Chondrocyte (in vitro differentiated cells): ENCODE results near the gene SLC6A19. TPM values are rescaled to one million over a fixed set of nuclear protein-coding genes. Genes with fewer than 3 reads are reported as not detected.

ENCODE experiments used
- DNase-seq: peaks from one replicate; pipeline ENCODE4 v3.0.0; 2021; ENCODE audit warnings: mixed read lengths, low spot score
- H3K27ac Mint-ChIP-seq: one replicate; pipeline ENCODE4 v1.8.0; 2021; ENCODE audit warnings: mild to moderate bottlenecking, moderate library complexity, mixed read lengths; ENCODE audit not compliant: unreplicated experiment
- H3K27me3 Mint-ChIP-seq: 2 replicates; pipeline ENCODE4 v1.8.0; 2021; ENCODE audit warnings: low read depth, mixed read lengths
- H3K36me3 Mint-ChIP-seq: 2 replicates; pipeline ENCODE4 v1.8.0; 2021; ENCODE audit warnings: low read depth, mixed read lengths
- H3K4me1 Mint-ChIP-seq: 2 replicates; pipeline ENCODE4 v1.8.0; 2021; ENCODE audit warnings: low read depth, mild to moderate bottlenecking, mixed read lengths
- H3K4me3 Mint-ChIP-seq: one replicate; pipeline ENCODE4 v1.8.0; 2021; ENCODE audit warnings: mild to moderate bottlenecking, moderate library complexity, mixed read lengths; ENCODE audit not compliant: unreplicated experiment
- H3K9me3 Mint-ChIP-seq: 2 replicates; pipeline ENCODE4 v1.8.0; 2021; ENCODE audit warnings: low read depth, mixed read lengths
- CTCF ChIP-seq: fragments of 200-600 bp; sonication (generic); IDR thresholded peaks from 2 replicates; pipeline ENCODE4 v1.5.0; 2021; ENCODE audit warnings: antibody characterized with exemption, mild to moderate bottlenecking, moderate library complexity
- total RNA-seq: library from RNA; stranded (reverse); gene quantifications from 3 replicates; pipeline ENCODE4 v1.2.1, GENCODE V29; 2021

SLC6A19 gene
- total RNA-seq, 1 donor from 2014 or later = not detected

DNA sequence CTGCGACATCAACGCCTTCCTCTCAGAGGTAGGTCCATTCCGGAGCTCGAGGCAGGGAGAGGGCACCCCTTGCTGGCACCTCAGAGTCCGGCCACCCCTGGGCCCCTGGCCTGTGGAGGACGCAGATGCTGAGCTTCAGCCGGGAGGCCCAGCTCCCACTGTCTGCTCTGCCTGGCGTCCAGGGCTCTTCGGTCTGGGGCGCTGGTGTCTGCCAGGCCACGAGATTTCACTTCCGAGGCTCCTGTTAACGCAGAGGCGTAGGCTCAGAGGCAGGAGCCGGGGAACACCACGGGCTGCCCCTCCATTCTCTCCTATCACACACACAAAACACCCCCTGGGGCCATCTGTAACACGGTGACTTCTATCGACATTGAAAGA, 15.5 kb downstream of the SLC6A19 start:
- no peaks in the 10 kb centered on the region for H3K4me1 Mint-ChIP-seq
- DNase-seq = no peak
- TF ChIP-seq CTCF = no peak
- no peak overlapping the region for H3K27ac Mint-ChIP-seq
- no peaks in the 10 kb centered on the region for H3K36me3 Mint-ChIP-seq
- H3K4me3 Mint-ChIP-seq = no peak overlapping the region
- peaks cover 8% of the 10 kb centered on the region for H3K27me3 Mint-ChIP-seq
- peaks cover 8% of the 10 kb centered on the region for H3K9me3 Mint-ChIP-seq

GRCh38 chr5:1217596-1218206, 16.3 kb downstream of the SLC6A19 start:
- Mint-ChIP-seq H3K27ac (no peak overlapping the region), H3K4me3 (no peak overlapping the region), H3K27me3 (peaks cover 8% of the 10 kb centered on the region), H3K36me3 (no peaks in the 10 kb centered on the region), H3K4me1 (no peaks in the 10 kb centered on the region), H3K9me3 (peaks cover 8% of the 10 kb centered on the region)
- no peak for DNase-seq
- TF ChIP-seq CTCF = no peak

GRCh38 chr5:1218351-1219080, 17.1 kb downstream of the SLC6A19 start:
- peaks cover 9% of the 10 kb centered on the region for H3K27me3 Mint-ChIP-seq

GRCh38 chr5:1219098-1219767, 17.8 kb downstream of the SLC6A19 start:
- DNase-seq = no peak
- H3K9me3 Mint-ChIP-seq = peaks cover 8% of the 10 kb centered on the region
- H3K27ac Mint-ChIP-seq = no peak overlapping the region
- H3K4me1 Mint-ChIP-seq = no peaks in the 10 kb centered on the region
- H3K27me3 Mint-ChIP-seq = peaks cover 14% of the 10 kb centered on the region
- no peak for TF ChIP-seq CTCF
- no peak overlapping the region for H3K4me3 Mint-ChIP-seq
- no peaks in the 10 kb centered on the region for H3K36me3 Mint-ChIP-seq

More at GRCh38 chr5:1218351-1219080, 17.1 kb downstream of the SLC6A19 start:
- Mint-ChIP-seq H3K27ac (no peak overlapping the region), H3K36me3 (no peaks in the 10 kb centered on the region), H3K4me1 (no peaks in the 10 kb centered on the region), H3K4me3 (no peak overlapping the region), H3K9me3 (peaks cover 8% of the 10 kb centered on the region)
- no peak for DNase-seq
- TF ChIP-seq CTCF = no peak

DNA sequence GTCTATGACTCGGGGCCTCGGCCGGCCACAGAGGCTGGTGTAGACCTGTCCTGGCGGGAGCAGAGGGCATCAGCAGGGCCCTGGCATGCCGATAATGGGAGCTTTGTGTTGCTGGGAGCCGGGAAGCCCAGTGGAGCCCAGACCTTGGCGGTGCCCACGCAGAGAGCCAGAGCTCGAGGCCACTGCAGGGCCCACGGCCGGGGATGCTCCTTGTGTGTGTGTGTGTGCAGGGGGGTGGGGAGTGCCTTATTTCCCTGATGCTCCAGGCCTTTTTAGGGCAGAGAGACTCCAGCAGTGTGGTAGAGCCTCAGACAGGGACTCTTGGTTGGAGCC, 18.3 kb downstream of the SLC6A19 start:
- H3K27me3 Mint-ChIP-seq = peaks cover 17% of the 10 kb centered on the region
- H3K27ac Mint-ChIP-seq = no peak overlapping the region
- DNase-seq = no peak
- H3K4me1 Mint-ChIP-seq = no peaks in the 10 kb centered on the region
- no peak for TF ChIP-seq CTCF
- H3K9me3 Mint-ChIP-seq = peaks cover 8% of the 10 kb centered on the region
- no peak overlapping the region for H3K4me3 Mint-ChIP-seq
- H3K36me3 Mint-ChIP-seq = no peaks in the 10 kb centered on the region
